ENCODE measurements around the gene RGMA.

Gene RGMA

GRCh38 chr15:93126148-93126547 lies 37.1 kb upstream of the RGMA start:
- H4K91ac ChIP-seq (ENCODE audit: low read depth, low read length, poor library complexity), result no peak overlapping the region
- H3K4ac ChIP-seq (ENCODE audit: low read length), result no peak overlapping the region
- H3K79me1 ChIP-seq (ENCODE audit: low read depth, low read length), result no peaks in the 10 kb centered on the region
- no peak overlapping the region for H2BK5ac ChIP-seq (ENCODE audit: low read length)
- no peaks in the 10 kb centered on the region for H3K27me3 ChIP-seq (ENCODE audit: control insufficient read depth in 3 of 3, insufficient read depth in 3 of 3, low read depth in 1 of 3, low read length in 3 of 3)
- no peak overlapping the region for H3K4me3 ChIP-seq (ENCODE audit: low read length in 2 of 2)
- H4K8ac ChIP-seq (ENCODE audit: low read depth, low read length), result no peak overlapping the region
- DNase-seq (ENCODE audit: low spot score), result no peak
- H3K18ac ChIP-seq (ENCODE audit: low read length), result no peak overlapping the region
- H2AFZ ChIP-seq (ENCODE audit: low read length), result no peak overlapping the region
- H2BK15ac ChIP-seq (ENCODE audit: low read length), result no peak overlapping the region
- no peak overlapping the region for H3K9ac ChIP-seq (ENCODE audit: low read depth, low read length, poor library complexity)
- no peak overlapping the region for H2BK120ac ChIP-seq (ENCODE audit: low read depth, low read length)
- no peak overlapping the region for H2BK12ac ChIP-seq (ENCODE audit: low read length)
- no CpG with 5 or more reads among the region's 3 CpGs for whole genome bisulfite sequencing, 2 donors (ENCODE audit: extremely low coverage in 2 of 2, insufficient read length in 2 of 2, insufficient replicate concordance in 1 of 2)
- H3K4me2 ChIP-seq (ENCODE audit: insufficient read depth, low read length, poor library complexity, severe bottlenecking), result no peak overlapping the region
- H3K14ac ChIP-seq (ENCODE audit: low read length), result no peak overlapping the region
- H3K36me3 ChIP-seq (replicated peaks in 1 of 2; ENCODE audit: control insufficient read depth in 2 of 2, insufficient read depth in 2 of 2, low read length in 2 of 2), result no peaks in the 10 kb centered on the region
- peaks cover 7 to 10% of the 10 kb centered on the region in 2 donors for H3K4me1 ChIP-seq (ENCODE audit: control insufficient read depth in 2 of 2, insufficient read depth in 1 of 2, low read depth in 1 of 2, low read length in 2 of 2)
- H3K9me3 ChIP-seq (replicated peaks in 1 of 2; ENCODE audit: control insufficient read depth in 2 of 2, insufficient read depth in 1 of 2, low read depth in 1 of 2, low read length in 2 of 2), result peaks cover 0 to 5% of the 10 kb centered on the region in 2 donors
- H3K23ac ChIP-seq (ENCODE audit: low read depth, low read length, poor library complexity), result no peak overlapping the region
- H3K27ac ChIP-seq (replicated peaks; ENCODE audit: low read length), result no peak overlapping the region
- H2AK5ac ChIP-seq (ENCODE audit: low read depth, low read length), result no peak overlapping the region

GRCh38 chr15:93124126-93124525 lies 35.1 kb upstream of the RGMA start:
- WGBS, 2 donors (ENCODE audit: extremely low coverage in 2 of 2, insufficient read length in 2 of 2, insufficient replicate concordance in 1 of 2), result no CpG with 5 or more reads among the region's 4 CpGs
- no peak overlapping the region for H2BK15ac ChIP-seq (ENCODE audit: low read length)
- no peak overlapping the region for H2BK5ac ChIP-seq (ENCODE audit: low read length)
- no peak overlapping the region for H3K4me3 ChIP-seq (ENCODE audit: low read length in 2 of 2)
- no peak overlapping the region for H4K91ac ChIP-seq (ENCODE audit: low read depth, low read length, poor library complexity)
- H4K8ac ChIP-seq (ENCODE audit: low read depth, low read length), result no peak overlapping the region
- H3K36me3 ChIP-seq (replicated peaks in 1 of 2; ENCODE audit: control insufficient read depth in 2 of 2, insufficient read depth in 2 of 2, low read length in 2 of 2), result no peaks in the 10 kb centered on the region
- no peak overlapping the region for H3K4me2 ChIP-seq (ENCODE audit: insufficient read depth, low read length, poor library complexity, severe bottlenecking)
- H3K79me1 ChIP-seq (ENCODE audit: low read depth, low read length), result no peaks in the 10 kb centered on the region
- H3K27ac ChIP-seq (replicated peaks; ENCODE audit: low read length), result no peak overlapping the region
- peaks cover 0 to 5% of the 10 kb centered on the region in 2 donors for H3K9me3 ChIP-seq (replicated peaks in 1 of 2; ENCODE audit: control insufficient read depth in 2 of 2, insufficient read depth in 1 of 2, low read depth in 1 of 2, low read length in 2 of 2)
- no peak overlapping the region for H3K18ac ChIP-seq (ENCODE audit: low read length)
- no peak overlapping the region for H3K9ac ChIP-seq (ENCODE audit: low read depth, low read length, poor library complexity)
- H3K27me3 ChIP-seq (ENCODE audit: control insufficient read depth in 3 of 3, insufficient read depth in 3 of 3, low read depth in 1 of 3, low read length in 3 of 3), result no peaks in the 10 kb centered on the region
- H3K14ac ChIP-seq (ENCODE audit: low read length), result no peak overlapping the region
- no peak overlapping the region for H2AK5ac ChIP-seq (ENCODE audit: low read depth, low read length)
- no peak overlapping the region for H2AFZ ChIP-seq (ENCODE audit: low read length)
- H3K4me1 ChIP-seq (ENCODE audit: control insufficient read depth in 2 of 2, insufficient read depth in 1 of 2, low read depth in 1 of 2, low read length in 2 of 2), result peaks cover 0 to 6% of the 10 kb centered on the region in 2 donors
- H3K4ac ChIP-seq (ENCODE audit: low read length), result no peak overlapping the region
- no peak overlapping the region for H2BK120ac ChIP-seq (ENCODE audit: low read depth, low read length)
- no peak overlapping the region for H2BK12ac ChIP-seq (ENCODE audit: low read length)
- no peak for DNase-seq (ENCODE audit: low spot score)
- no peak overlapping the region for H3K23ac ChIP-seq (ENCODE audit: low read depth, low read length, poor library complexity)

GRCh38 chr15:93121973-93122910 lies 33.2 kb upstream of the RGMA start:
- Histone ChIP-seq H3K4me3 (ENCODE audit: low read length in 2 of 2) (no peak overlapping the region), H2BK15ac (ENCODE audit: low read length) (no peak overlapping the region), H4K8ac (ENCODE audit: low read depth, low read length) (no peak overlapping the region), H2BK5ac (ENCODE audit: low read length) (no peak overlapping the region), H3K27me3 (ENCODE audit: control insufficient read depth in 3 of 3, insufficient read depth in 3 of 3, low read depth in 1 of 3, low read length in 3 of 3) (no peaks in the 10 kb centered on the region), H3K4me2 (ENCODE audit: insufficient read depth, low read length, poor library complexity, severe bottlenecking) (no peak overlapping the region), H2AFZ (ENCODE audit: low read length) (no peak overlapping the region), H3K27ac (replicated peaks; ENCODE audit: low read length) (no peak overlapping the region), H2AK5ac (ENCODE audit: low read depth, low read length) (peak overlapping the region; percentile 1), H2BK120ac (ENCODE audit: low read depth, low read length) (no peak overlapping the region), H3K9ac (ENCODE audit: low read depth, low read length, poor library complexity) (no peak overlapping the region), H3K4ac (ENCODE audit: low read length) (no peak overlapping the region), H2BK12ac (ENCODE audit: low read length) (no peak overlapping the region), H3K4me1 (ENCODE audit: control insufficient read depth in 2 of 2, insufficient read depth in 1 of 2, low read depth in 1 of 2, low read length in 2 of 2) (peaks cover 0 to 6% of the 10 kb centered on the region in 2 donors), H3K23ac (ENCODE audit: low read depth, low read length, poor library complexity) (no peak overlapping the region), H3K79me1 (ENCODE audit: low read depth, low read length) (no peaks in the 10 kb centered on the region), H4K91ac (ENCODE audit: low read depth, low read length, poor library complexity) (no peak overlapping the region), H3K9me3 (replicated peaks in 1 of 2; ENCODE audit: control insufficient read depth in 2 of 2, insufficient read depth in 1 of 2, low read depth in 1 of 2, low read length in 2 of 2) (peaks cover 0 to 5% of the 10 kb centered on the region in 2 donors), H3K36me3 (replicated peaks in 1 of 2; ENCODE audit: control insufficient read depth in 2 of 2, insufficient read depth in 2 of 2, low read length in 2 of 2) (no peaks in the 10 kb centered on the region), H3K18ac (ENCODE audit: low read length) (peak overlapping the region; percentile 44), H3K14ac (ENCODE audit: low read length) (no peak overlapping the region)
- no CpG with 5 or more reads among the region's 20 CpGs for WGBS, 2 donors (ENCODE audit: extremely low coverage in 2 of 2, insufficient read length in 2 of 2, insufficient replicate concordance in 1 of 2)
- DNase-seq (ENCODE audit: low spot score), result no peak

GRCh38 chr15:93121107-93121506 lies 32.1 kb upstream of the RGMA start:
- H3K27ac ChIP-seq (replicated peaks; ENCODE audit: low read length), result no peak overlapping the region
- no peak overlapping the region for H3K14ac ChIP-seq (ENCODE audit: low read length)
- no peaks in the 10 kb centered on the region for H3K36me3 ChIP-seq (replicated peaks in 1 of 2; ENCODE audit: control insufficient read depth in 2 of 2, insufficient read depth in 2 of 2, low read length in 2 of 2)
- no peak overlapping the region for H3K4me3 ChIP-seq (ENCODE audit: low read length in 2 of 2)
- no peak overlapping the region for H4K91ac ChIP-seq (ENCODE audit: low read depth, low read length, poor library complexity)
- H3K4me2 ChIP-seq (ENCODE audit: insufficient read depth, low read length, poor library complexity, severe bottlenecking), result no peak overlapping the region
- H2BK12ac ChIP-seq (ENCODE audit: low read length), result no peak overlapping the region
- H3K23ac ChIP-seq (ENCODE audit: low read depth, low read length, poor library complexity), result no peak overlapping the region
- no peaks in the 10 kb centered on the region for H3K9me3 ChIP-seq (replicated peaks in 1 of 2; ENCODE audit: control insufficient read depth in 2 of 2, insufficient read depth in 1 of 2, low read depth in 1 of 2, low read length in 2 of 2)
- H3K18ac ChIP-seq (ENCODE audit: low read length), result no peak overlapping the region
- H4K8ac ChIP-seq (ENCODE audit: low read depth, low read length), result no peak overlapping the region
- H3K4me1 ChIP-seq (ENCODE audit: control insufficient read depth in 2 of 2, insufficient read depth in 1 of 2, low read depth in 1 of 2, low read length in 2 of 2), result peaks cover 0 to 6% of the 10 kb centered on the region in 2 donors
- WGBS, 2 donors (ENCODE audit: extremely low coverage in 2 of 2, insufficient read length in 2 of 2, insufficient replicate concordance in 1 of 2), result no CpG with 5 or more reads among the region's 5 CpGs
- no peak overlapping the region for H2BK5ac ChIP-seq (ENCODE audit: low read length)
- no peak for DNase-seq (ENCODE audit: low spot score)
- no peak overlapping the region for H3K9ac ChIP-seq (ENCODE audit: low read depth, low read length, poor library complexity)
- no peak overlapping the region for H3K4ac ChIP-seq (ENCODE audit: low read length)
- no peak overlapping the region for H2BK120ac ChIP-seq (ENCODE audit: low read depth, low read length)
- H2AK5ac ChIP-seq (ENCODE audit: low read depth, low read length), result no peak overlapping the region
- H2AFZ ChIP-seq (ENCODE audit: low read length), result no peak overlapping the region
- H3K79me1 ChIP-seq (ENCODE audit: low read depth, low read length), result no peaks in the 10 kb centered on the region
- no peak overlapping the region for H2BK15ac ChIP-seq (ENCODE audit: low read length)
- no peaks in the 10 kb centered on the region for H3K27me3 ChIP-seq (ENCODE audit: control insufficient read depth in 3 of 3, insufficient read depth in 3 of 3, low read depth in 1 of 3, low read length in 3 of 3)
